CD14-positive monocyte (primary cell): ENCODE data around the gene GAREM1. TPM values are rescaled to one million over a fixed set of nuclear protein-coding genes. Genes with fewer than 3 reads are reported as not detected.

Experiments used
- DNase-seq, 3 donors: peaks; one replicate each; pipeline ENCODE4 v3.0.0-alpha.2; 2011 to 2022
- H2AFZ ChIP-seq: 2 replicates; pipeline ENCODE4 v1.6.0; 2012; ENCODE audit warnings: mild to moderate bottlenecking, low read depth, low read length, inconsistent platforms; ENCODE audit not compliant: insufficient read depth, poor library complexity, severe bottlenecking
- H3K27ac ChIP-seq, 2 donors: 1 replicate in 1 of 2; 2 replicates in 1 of 2; pipeline ENCODE4 v1.5.1; 2012 to 2013; ENCODE audit warnings: low read length in 2 of 2, control low read depth in 1 of 2, inconsistent platforms in 1 of 2, low read depth in 1 of 2, mild to moderate bottlenecking in 1 of 2
- H3K27me3 ChIP-seq, 2 donors: one replicate each; pipeline versions ENCODE4 v1.6.0 to v1.6.1; 2011 to 2013; ENCODE audit warnings: low read length in 2 of 2; ENCODE audit not compliant: control insufficient read depth in 2 of 2, insufficient read depth in 2 of 2
- H3K36me3 ChIP-seq, 2 donors: replicated peaks in 1 of 2; 1 replicate in 1 of 2; 2 replicates in 1 of 2; pipeline versions ENCODE4 v1.5.1 to v1.6.1; 2012 to 2013; ENCODE audit warnings: low read length in 2 of 2, control low read depth in 1 of 2, inconsistent platforms in 1 of 2, mild to moderate bottlenecking in 1 of 2; ENCODE audit not compliant: insufficient read depth in 2 of 2, control insufficient read depth in 1 of 2
- H3K4me1 ChIP-seq, 2 donors: 1 replicate in 1 of 2; 2 replicates in 1 of 2; pipeline versions ENCODE4 v1.5.1 to v1.6.1; 2012 to 2013; ENCODE audit warnings: low read length in 2 of 2, control low read depth in 1 of 2, inconsistent platforms in 1 of 2, mild to moderate bottlenecking in 1 of 2, moderate library complexity in 1 of 2; ENCODE audit not compliant: insufficient read depth in 2 of 2, control insufficient read depth in 1 of 2
- H3K4me2 ChIP-seq: replicated peaks from 2 replicates; pipeline ENCODE3; 2012; ENCODE audit warnings: low read length, moderate library complexity, mild to moderate bottlenecking; ENCODE audit not compliant: poor library complexity, severe bottlenecking; ENCODE audit errors: extremely low read depth
- H3K4me3 ChIP-seq, 3 experiments: fragments of 200-600 bp in 1 of 3; sonication (generic) in 1 of 3; replicated peaks in 1 of 3; 1 replicate in 2 of 3; 2 replicates in 1 of 3; pipeline ENCODE4 v1.5.1; 2011 to 2013; ENCODE audit warnings: low read length in 3 of 3, mild to moderate bottlenecking in 3 of 3, control low read depth in 2 of 3, low read depth in 2 of 3, inconsistent platforms in 1 of 3, moderate library complexity in 1 of 3
- H3K79me2 ChIP-seq: 2 replicates; pipeline ENCODE4 v1.6.0; 2012; ENCODE audit warnings: mild to moderate bottlenecking, control low read depth, inconsistent platforms, low read length, moderate library complexity; ENCODE audit not compliant: insufficient read depth
- H3K9ac ChIP-seq: 2 replicates; pipeline ENCODE4 v1.6.0; 2017; ENCODE audit warnings: low read length, mild to moderate bottlenecking; ENCODE audit not compliant: insufficient read depth, poor library complexity, severe bottlenecking
- H3K9me3 ChIP-seq, 2 donors: replicated peaks in 1 of 2; 1 replicate in 1 of 2; 2 replicates in 1 of 2; pipeline versions ENCODE4 v1.5.1 to v1.6.1; 2012 to 2013; ENCODE audit warnings: low read length in 2 of 2, control low read depth in 1 of 2; ENCODE audit not compliant: control insufficient read depth in 1 of 2, insufficient read depth in 1 of 2
- H4K20me1 ChIP-seq: 2 replicates; pipeline ENCODE4 v1.6.0; 2012; ENCODE audit warnings: mild to moderate bottlenecking, low read length, control low read depth, moderate library complexity; ENCODE audit not compliant: insufficient read depth
- H3K27ac Mint-ChIP-seq, 7 donors: one replicate each; pipeline ENCODE4 v1.8.0; 2020; ENCODE audit warnings: mild to moderate bottlenecking in 7 of 7, mixed read lengths in 7 of 7, moderate library complexity in 6 of 7, inconsistent platforms in 2 of 7
- H3K27me3 Mint-ChIP-seq, 3 donors: one replicate each; pipeline ENCODE4 v1.8.0; 2021 to 2022; ENCODE audit warnings: low read depth in 3 of 3, mild to moderate bottlenecking in 3 of 3, mixed read lengths in 3 of 3, moderate library complexity in 3 of 3, inconsistent platforms in 1 of 3
- H3K36me3 Mint-ChIP-seq, 2 donors: one replicate each; pipeline ENCODE4 v1.8.0; 2020; ENCODE audit warnings: mixed read lengths in 2 of 2, inconsistent platforms in 1 of 2, mild to moderate bottlenecking in 1 of 2
- H3K4me1 Mint-ChIP-seq: one replicate; pipeline ENCODE4 v1.8.0; 2020; ENCODE audit warnings: mild to moderate bottlenecking, mixed read lengths
- H3K4me3 Mint-ChIP-seq, 2 donors: one replicate each; pipeline ENCODE4 v1.8.0; 2020; ENCODE audit warnings: mild to moderate bottlenecking in 2 of 2, mixed read lengths in 2 of 2, moderate library complexity in 1 of 2
- H3K9me3 Mint-ChIP-seq, 7 donors: one replicate each; pipeline ENCODE4 v1.8.0; 2020 to 2022; ENCODE audit warnings: mixed read lengths in 7 of 7, mild to moderate bottlenecking in 6 of 7, moderate library complexity in 6 of 7, inconsistent platforms in 2 of 7
- CTCF ChIP-seq: fragments of 200-600 bp; IDR thresholded peaks from one replicate; pipeline ENCODE4 v1.8.0; 2022; ENCODE audit warnings: antibody characterized with exemption, mild to moderate bottlenecking
- WGBS: methylation state at CpG from one replicate; pipeline ENCODE4 v1.1.5; 2013; ENCODE audit warnings: missing lambda C conversion rate; ENCODE audit not compliant: insufficient coverage; 5-methylcytosine and 5-hydroxymethylcytosine counted together
- intact Hi-C, 2 donors: fragments of 100-400 bp; cut with micrococcal nuclease; formaldehyde crosslinking; loops; one replicate each; pipeline versions ENCODE4 v1.15.0 to v1.15.1; 2023
- polyA plus RNA-seq, 3 donors: library from polyadenylated mRNA; depleted of rRNA in 1 of 3; unstranded in 2 of 3; stranded (reverse) in 1 of 3; fragments of 300-500 nt in 2 of 3; fragments of >200 nt in 1 of 3; fragmentation: Illumina TruSeq in 2 of 3; gene quantifications; 1 replicate in 2 of 3; 2 replicates in 1 of 3; pipeline ENCODE4 v1.2.3, GENCODE V29; 2012 to 2021

GAREM1 gene
- polyA plus RNA-seq, 3 donors = 0.24 TPM; not detected in 2

- Histone ChIP-seq H3K4me2 (no peak overlapping the region), H3K4me3 (no peak overlapping the region), H3K9ac (no peak overlapping the region), H3K36me3 (no peaks in the 10 kb centered on the region), H2AFZ (no peak overlapping the region), H3K27ac (no peak overlapping the region), H3K9me3 (no peaks in the 10 kb centered on the region), H4K20me1 (no peaks in the 10 kb centered on the region), H3K27me3 (no peaks in the 10 kb centered on the region), H3K4me1 (peaks cover 2% of the 10 kb centered on the region in 2 donors), H3K79me2 (no peaks in the 10 kb centered on the region)
- DNase-seq = no peak
- intact Hi-C loops = no loop called here
- Mint-ChIP-seq H3K9me3 (no peaks in the 10 kb centered on the region), H3K4me1 (peaks cover 4% of the 10 kb centered on the region), H3K27ac (no peak overlapping the region), H3K36me3 (no peaks in the 10 kb centered on the region), H3K27me3 (peaks cover 0 to 1% (median 0%) of the 10 kb centered on the region in 3 donors), H3K4me3 (no peak overlapping the region)
- WGBS = no CpG with 5 or more reads among the region's 3 CpGs
- no peak for TF ChIP-seq CTCF
These were observed 219.2 kb downstream of the GAREM1 start for GRCh38 chr18:32251466-32251865.

- no peak for TF ChIP-seq CTCF
- intact Hi-C loops = no loop called here
- Histone ChIP-seq H3K36me3 (no peaks in the 10 kb centered on the region), H3K4me2 (no peak overlapping the region), H3K4me1 (no peaks in the 10 kb centered on the region), H3K79me2 (no peaks in the 10 kb centered on the region), H3K27me3 (no peaks in the 10 kb centered on the region), H4K20me1 (no peaks in the 10 kb centered on the region), H3K27ac (no peak overlapping the region), H3K9ac (no peak overlapping the region), H3K4me3 (no peak overlapping the region), H2AFZ (no peak overlapping the region), H3K9me3 (no peaks in the 10 kb centered on the region)
- peaks cover 0 to 3% (median 1%) of the 10 kb centered on the region in 3 donors for H3K27me3 Mint-ChIP-seq
- no peak for DNase-seq
- WGBS = 88% methylated on average over 3 of the region's 8 CpGs
- no peaks in the 10 kb centered on the region for H3K4me1 Mint-ChIP-seq
- no peak overlapping the region for H3K27ac Mint-ChIP-seq
- H3K9me3 Mint-ChIP-seq = no peaks in the 10 kb centered on the region
- no peaks in the 10 kb centered on the region for H3K36me3 Mint-ChIP-seq
- no peak overlapping the region for H3K4me3 Mint-ChIP-seq
These were observed 221.3 kb downstream of the GAREM1 start for GRCh38 chr18:32249147-32249929.
